Trophoblast cell (in vitro differentiated cells and primary cell): ENCODE data around the gene EFHD1.
A peak's percentile ranks its signal among the peaks of the same experiment; 100 is the strongest.
"Not testable (repeated sequence)": the region's sequence is repeated elsewhere in the genome, so short reads cannot be mapped to it uniquely, and the experiment has no call there.

Experiments
- DNase-seq, 2 donors: peaks; one replicate each; pipeline ENCODE4 v3.0.0-alpha.2; 2016
- H2AFZ ChIP-seq: 2 replicates; pipeline ENCODE4 v1.6.1; 2013; ENCODE audit warnings: low read length, moderate library complexity, mild to moderate bottlenecking; ENCODE audit not compliant: insufficient read depth, poor library complexity
- H2AK5ac ChIP-seq: 2 replicates; pipeline ENCODE4 v1.6.1; 2013; ENCODE audit warnings: mild to moderate bottlenecking, low read length
- H2BK120ac ChIP-seq: 2 replicates; pipeline ENCODE4 v1.6.1; 2013; ENCODE audit warnings: low read length, mild to moderate bottlenecking, moderate library complexity; ENCODE audit not compliant: insufficient read depth, poor library complexity
- H2BK12ac ChIP-seq: 2 replicates; pipeline ENCODE4 v1.6.1; 2013; ENCODE audit warnings: mild to moderate bottlenecking, low read length, moderate library complexity
- H2BK5ac ChIP-seq: 2 replicates; pipeline ENCODE4 v1.6.1; 2013; ENCODE audit warnings: low read length, low read depth, moderate library complexity, mild to moderate bottlenecking; ENCODE audit not compliant: poor library complexity
- H3K14ac ChIP-seq: 2 replicates; pipeline ENCODE4 v1.6.1; 2013; ENCODE audit warnings: mild to moderate bottlenecking, low read length
- H3K18ac ChIP-seq: 2 replicates; pipeline ENCODE4 v1.6.1; 2013; ENCODE audit warnings: mild to moderate bottlenecking, low read length
- H3K23ac ChIP-seq: 2 replicates; pipeline ENCODE4 v1.6.1; 2013; ENCODE audit warnings: low read length
- H3K27ac ChIP-seq: 2 replicates; pipeline ENCODE4 v1.5.1; 2013; ENCODE audit warnings: low read depth, mild to moderate bottlenecking, inconsistent platforms, low read length, moderate library complexity
- H3K27me3 ChIP-seq: 2 replicates; pipeline ENCODE4 v1.6.1; 2013; ENCODE audit warnings: inconsistent platforms, mild to moderate bottlenecking, low read length, moderate library complexity; ENCODE audit not compliant: insufficient read depth
- H3K36me3 ChIP-seq, 2 experiments: 1 replicate in 1 of 2; 2 replicates in 1 of 2; pipeline ENCODE4 v1.6.1; 2013; ENCODE audit warnings: low read length in 2 of 2, mild to moderate bottlenecking in 2 of 2, moderate library complexity in 1 of 2; ENCODE audit not compliant: insufficient read depth in 2 of 2, control insufficient read depth in 1 of 2
- H3K4ac ChIP-seq: 2 replicates; pipeline ENCODE4 v1.6.1; 2013; ENCODE audit warnings: low read depth, mild to moderate bottlenecking, low read length, moderate library complexity
- H3K4me1 ChIP-seq, 2 experiments: 1 replicate in 1 of 2; 2 replicates in 1 of 2; pipeline ENCODE4 v1.6.1; 2013; ENCODE audit warnings: low read length in 2 of 2, mild to moderate bottlenecking in 2 of 2, moderate library complexity in 1 of 2; ENCODE audit not compliant: insufficient read depth in 2 of 2, control insufficient read depth in 1 of 2
- H3K4me2 ChIP-seq: 2 replicates; pipeline ENCODE4 v1.6.1; 2013; ENCODE audit warnings: inconsistent platforms, mild to moderate bottlenecking, low read length, moderate library complexity
- H3K4me3 ChIP-seq: 2 replicates; pipeline ENCODE4 v1.5.1; 2013; ENCODE audit warnings: mild to moderate bottlenecking, low read depth, low read length, inconsistent platforms
- H3K79me1 ChIP-seq: one replicate; pipeline ENCODE4 v1.6.1; 2013; ENCODE audit warnings: low read length
- H3K79me2 ChIP-seq: 2 replicates; pipeline ENCODE4 v1.6.1; 2013; ENCODE audit warnings: low read length, mild to moderate bottlenecking; ENCODE audit not compliant: control insufficient read depth, insufficient read depth, poor library complexity
- H3K9ac ChIP-seq: 2 replicates; pipeline ENCODE4 v1.6.1; 2013; ENCODE audit warnings: mild to moderate bottlenecking, low read length
- H3K9me3 ChIP-seq: 2 replicates; pipeline ENCODE4 v1.6.1; 2013; ENCODE audit warnings: low read depth, mild to moderate bottlenecking, control low read depth, inconsistent platforms, low read length; ENCODE audit not compliant: insufficient read depth
- H4K12ac ChIP-seq: 2 replicates; pipeline ENCODE4 v1.6.1; 2013; ENCODE audit warnings: low read depth, mild to moderate bottlenecking, low read length, moderate library complexity
- H4K8ac ChIP-seq: 2 replicates; pipeline ENCODE4 v1.6.1; 2013; ENCODE audit warnings: low read depth, mild to moderate bottlenecking, low read length, moderate library complexity
- H4K91ac ChIP-seq: one replicate; pipeline ENCODE4 v1.6.1; 2013; ENCODE audit warnings: low read depth, mild to moderate bottlenecking, low read length, moderate library complexity
- WGBS: extraction: QIAGEN DNeasy Blood & Tissue Kit; methylation state at CpG from one replicate; pipeline ENCODE4 v1.1.7; 2013; ENCODE audit warnings: missing lambda C conversion rate; ENCODE audit not compliant: insufficient read length, insufficient coverage; ENCODE audit errors: extremely low coverage; 5-methylcytosine and 5-hydroxymethylcytosine counted together

Gene EFHD1

DNA sequence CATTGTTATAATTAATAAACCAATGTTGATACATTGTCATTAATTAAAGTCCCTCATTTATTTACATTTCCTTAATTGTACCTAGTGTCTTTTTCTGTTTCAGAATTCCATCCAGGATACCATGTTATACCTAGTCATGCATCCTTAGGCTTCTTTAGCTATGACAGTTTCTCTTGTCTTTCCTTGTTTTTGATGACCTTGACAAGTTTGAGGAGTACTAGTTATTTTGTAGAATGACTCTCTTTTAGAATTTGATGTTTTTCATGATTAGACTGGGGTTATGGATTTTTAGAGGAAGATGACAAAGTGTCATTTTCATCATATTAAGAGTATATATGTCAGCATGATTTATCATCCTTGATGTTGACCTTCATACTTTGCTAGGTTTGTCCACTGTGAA is 80.1 kb downstream of the EFHD1 start:
- Histone ChIP-seq H3K4me2 (no peak overlapping the region), H4K91ac (no peak overlapping the region), H2AFZ (no peak overlapping the region), H3K79me2 (peaks cover 1% of the 10 kb centered on the region), H3K18ac (no peak overlapping the region), H2BK5ac (no peak overlapping the region), H2BK12ac (no peak overlapping the region), H3K9me3 (peaks cover 1% of the 10 kb centered on the region), H3K27me3 (no peaks in the 10 kb centered on the region), H3K9ac (no peak overlapping the region), H3K14ac (no peak overlapping the region), H3K27ac (no peak overlapping the region), H3K36me3 (peaks cover 7 to 8% of the 10 kb centered on the region in 2 experiments), H2BK120ac (no peak overlapping the region), H2AK5ac (no peak overlapping the region), H3K4ac (no peak overlapping the region), H4K12ac (no peak overlapping the region), H3K4me1 (no peaks in the 10 kb centered on the region), H3K79me1 (no peaks in the 10 kb centered on the region), H3K23ac (no peak overlapping the region), H4K8ac (no peak overlapping the region), H3K4me3 (no peak overlapping the region)
- no peak for DNase-seq

DNA sequence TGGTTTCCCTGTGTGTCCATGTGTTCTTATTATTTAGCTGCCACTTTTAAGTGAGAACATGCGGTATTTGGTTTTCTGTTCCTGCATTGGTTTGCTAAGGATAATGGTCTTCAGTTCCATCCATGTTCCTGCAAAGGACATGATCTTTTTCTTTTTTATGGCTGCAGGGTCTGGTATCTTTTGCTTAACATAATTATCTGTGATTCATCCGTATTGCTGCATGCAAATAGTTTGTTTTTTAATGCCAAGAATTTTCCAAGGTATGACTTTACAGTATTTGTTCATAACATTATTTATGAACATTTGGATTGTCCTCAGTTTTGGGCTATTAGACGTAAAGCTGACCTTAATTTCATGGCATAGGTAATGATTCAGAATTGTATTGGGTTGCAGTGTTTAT is 81.6 kb downstream of the EFHD1 start:
- Histone ChIP-seq H4K8ac (no peak overlapping the region), H3K9me3 (peaks cover 1% of the 10 kb centered on the region), H4K12ac (no peak overlapping the region), H3K9ac (no peak overlapping the region), H2BK120ac (no peak overlapping the region), H2BK12ac (no peak overlapping the region), H3K14ac (no peak overlapping the region), H2AFZ (no peak overlapping the region), H4K91ac (no peak overlapping the region), H3K27ac (no peak overlapping the region), H3K18ac (no peak overlapping the region), H3K79me2 (peaks cover 1% of the 10 kb centered on the region), H3K4me2 (no peak overlapping the region), H3K23ac (no peak overlapping the region), H3K36me3 (peaks cover 4 to 5% of the 10 kb centered on the region in 2 experiments), H3K27me3 (no peaks in the 10 kb centered on the region), H3K4me3 (no peak overlapping the region), H3K4me1 (no peaks in the 10 kb centered on the region), H2BK5ac (no peak overlapping the region), H3K4ac (no peak overlapping the region), H2AK5ac (no peak overlapping the region), H3K79me1 (no peaks in the 10 kb centered on the region)
- WGBS = no CpG with 5 or more reads among the region's 3 CpGs
- peak in 1 of 2 donors; percentile 79 for DNase-seq

GRCh38 chr2:232720056-232720455 is 86.7 kb downstream of the EFHD1 start:
- not testable (repeated sequence) for H3K4me3 ChIP-seq, H3K4me1 ChIP-seq, H3K9ac ChIP-seq, H2BK5ac ChIP-seq, H3K27me3 ChIP-seq, H3K36me3 ChIP-seq, H3K14ac ChIP-seq, H3K4ac ChIP-seq, DNase-seq, H3K4me2 ChIP-seq, H2BK12ac ChIP-seq, H3K23ac ChIP-seq, H3K27ac ChIP-seq, H3K79me2 ChIP-seq, H3K79me1 ChIP-seq, H2AFZ ChIP-seq, H3K18ac ChIP-seq, H4K91ac ChIP-seq, H4K8ac ChIP-seq, H2AK5ac ChIP-seq, H2BK120ac ChIP-seq, H4K12ac ChIP-seq, H3K9me3 ChIP-seq

- no peak overlapping the region for H3K9ac ChIP-seq
- H4K12ac ChIP-seq = no peak overlapping the region
- H2AFZ ChIP-seq = no peak overlapping the region
- H3K4me3 ChIP-seq = no peak overlapping the region
- no CpG with 5 or more reads among the region's 2 CpGs for WGBS
- H3K18ac ChIP-seq = no peak overlapping the region
- H2BK120ac ChIP-seq = no peak overlapping the region
- H3K4me1 ChIP-seq = no peaks in the 10 kb centered on the region
- no peak overlapping the region for H2BK12ac ChIP-seq
- H3K23ac ChIP-seq = no peak overlapping the region
- H4K8ac ChIP-seq = no peak overlapping the region
- H3K14ac ChIP-seq = no peak overlapping the region
- no peak overlapping the region for H3K4me2 ChIP-seq
- H4K91ac ChIP-seq = no peak overlapping the region
- peaks cover 4% of the 10 kb centered on the region for H3K79me2 ChIP-seq
- H3K27ac ChIP-seq = no peak overlapping the region
- no peaks in the 10 kb centered on the region for H3K27me3 ChIP-seq
- no peak for DNase-seq
- no peak overlapping the region for H2BK5ac ChIP-seq
- no peak overlapping the region for H3K4ac ChIP-seq
- H3K9me3 ChIP-seq = no peaks in the 10 kb centered on the region
- H3K79me1 ChIP-seq = no peaks in the 10 kb centered on the region
- no peak overlapping the region for H2AK5ac ChIP-seq
- H3K36me3 ChIP-seq = peaks cover 13 to 14% of the 10 kb centered on the region in 2 experiments
Measured at GRCh38 chr2:232721261-232721660, 87.9 kb downstream of the EFHD1 start.

DNA sequence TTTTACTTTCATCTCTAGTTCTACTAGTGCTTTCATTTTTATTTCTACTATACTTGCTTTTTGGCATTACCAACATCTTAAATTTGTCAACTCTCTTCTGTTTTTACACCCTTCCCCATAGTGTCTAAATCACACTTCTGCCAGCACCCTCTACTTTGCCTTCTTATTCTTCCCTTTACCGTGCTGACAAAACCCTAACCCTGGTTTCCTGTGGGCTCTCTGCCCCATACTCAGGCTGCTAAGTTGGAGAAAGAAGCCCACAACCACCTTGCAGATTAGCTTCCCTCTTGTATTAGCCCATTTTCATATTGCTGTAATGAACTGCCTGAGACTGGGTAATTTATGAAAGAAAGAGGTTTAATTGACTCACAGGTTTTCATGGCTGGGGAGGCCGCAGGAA is 88.5 kb downstream of the EFHD1 start:
- Histone ChIP-seq H3K9me3 (no peaks in the 10 kb centered on the region), H3K79me2 (peaks cover 4% of the 10 kb centered on the region), H3K27ac (no peak overlapping the region), H3K4me1 (no peaks in the 10 kb centered on the region), H3K9ac (no peak overlapping the region), H3K23ac (no peak overlapping the region), H3K18ac (no peak overlapping the region), H4K91ac (no peak overlapping the region), H3K4ac (peak overlapping the region; percentile 4), H3K14ac (no peak overlapping the region), H3K27me3 (no peaks in the 10 kb centered on the region), H3K4me2 (no peak overlapping the region), H3K36me3 (peaks cover 13 to 15% of the 10 kb centered on the region in 2 experiments), H4K8ac (no peak overlapping the region), H2BK12ac (no peak overlapping the region), H2AK5ac (no peak overlapping the region), H3K4me3 (no peak overlapping the region), H2AFZ (no peak overlapping the region), H3K79me1 (no peaks in the 10 kb centered on the region), H2BK120ac (no peak overlapping the region), H2BK5ac (no peak overlapping the region), H4K12ac (no peak overlapping the region)
- DNase-seq = no peak
- no CpG with 5 or more reads among the region's 2 CpGs for WGBS
